ENCODE measurements around the gene IFT74. TPM values are rescaled to one million over a fixed set of nuclear protein-coding genes. Genes with fewer than 3 reads are reported as not detected.

IFT74 gene
- total RNA-seq, 1 experiment from 2014 or later = 16.2 TPM

GRCh38 chr9:27005491-27005890, 49.3 kb downstream of the IFT74 start, which contains the start of gene LRRC19:
Gene LRRC19 (minus strand): TSS chr9:27005672. CDS start chr9:26999694, 5,978 bp downstream.
- TF ChIP-seq, protein P1, sequence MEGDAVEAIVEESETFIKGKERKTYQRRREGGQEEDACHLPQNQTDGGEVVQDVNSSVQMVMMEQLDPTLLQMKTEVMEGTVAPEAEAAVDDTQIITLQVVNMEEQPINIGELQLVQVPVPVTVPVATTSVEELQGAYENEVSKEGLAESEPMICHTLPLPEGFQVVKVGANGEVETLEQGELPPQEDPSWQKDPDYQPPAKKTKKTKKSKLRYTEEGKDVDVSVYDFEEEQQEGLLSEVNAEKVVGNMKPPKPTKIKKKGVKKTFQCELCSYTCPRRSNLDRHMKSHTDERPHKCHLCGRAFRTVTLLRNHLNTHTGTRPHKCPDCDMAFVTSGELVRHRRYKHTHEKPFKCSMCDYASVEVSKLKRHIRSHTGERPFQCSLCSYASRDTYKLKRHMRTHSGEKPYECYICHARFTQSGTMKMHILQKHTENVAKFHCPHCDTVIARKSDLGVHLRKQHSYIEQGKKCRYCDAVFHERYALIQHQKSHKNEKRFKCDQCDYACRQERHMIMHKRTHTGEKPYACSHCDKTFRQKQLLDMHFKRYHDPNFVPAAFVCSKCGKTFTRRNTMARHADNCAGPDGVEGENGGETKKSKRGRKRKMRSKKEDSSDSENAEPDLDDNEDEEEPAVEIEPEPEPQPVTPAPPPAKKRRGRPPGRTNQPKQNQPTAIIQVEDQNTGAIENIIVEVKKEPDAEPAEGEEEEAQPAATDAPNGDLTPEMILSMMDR (conservative IDR thresholded peaks at IDR 0.05) = no peak
- Mint-ChIP-seq H3K27ac (peak within 1 kb of the TSS in 1 of 3 experiments; percentile 77; a peak in 2 of 7 replicates), H3K36me3 (ENCODE audit: insufficient read depth in 1 of 3, low read depth in 3 of 3) (peaks cover 0 to 4% (median 1%) of the 10 kb centered on the region in 3 experiments; a peak in 3 of 7 replicates), H3K9me3 (no peaks in the 10 kb centered on the region), H3K27me3 (ENCODE audit: low read depth) (no peaks in the 10 kb centered on the region), H3K4me1 (peaks cover 2 to 3% of the 10 kb centered on the region in 2 experiments; a peak in 3 of 4 replicates), H3K4me3 (no peak within 1 kb of the TSS)
- Histone ChIP-seq H3K27me3 (ENCODE audit: insufficient read depth, low read length) (no peaks in the 10 kb centered on the region), H2BK20ac (ENCODE audit: low read depth, low read length, poor library complexity, severe bottlenecking) (no peak within 1 kb of the TSS), H2BK5ac (ENCODE audit: insufficient read length, low read length) (no peak within 1 kb of the TSS), H4K5ac (ENCODE audit: insufficient read length, low read depth, low read length) (no peak within 1 kb of the TSS), H2AK5ac (ENCODE audit: insufficient read length, low read length) (no peak within 1 kb of the TSS), H3K27ac (ENCODE audit: insufficient read length, low read depth, low read length) (no peak within 1 kb of the TSS), H3T11ph (ENCODE audit: low read length) (no peak within 1 kb of the TSS), H2BK12ac (ENCODE audit: insufficient read length, low read depth, low read length) (no peak within 1 kb of the TSS), H2BK120ac (ENCODE audit: low read depth, low read length, poor library complexity, severe bottlenecking) (no peak within 1 kb of the TSS), H4K8ac (replicated peaks; ENCODE audit: insufficient read length, low read depth, low read length) (no peak within 1 kb of the TSS), H3K4me1 (ENCODE audit: insufficient read depth, low read length) (no peaks in the 10 kb centered on the region; the same call in 1 of the 2 replicates), H3K18ac (ENCODE audit: insufficient read length, low read depth, low read length) (no peak within 1 kb of the TSS), H4K20me1 (ENCODE audit: control insufficient read depth, insufficient read depth, insufficient read length) (no peaks in the 10 kb centered on the region), H3K9me3 (ENCODE audit: control insufficient read depth, low read depth, low read length) (no peaks in the 10 kb centered on the region), H3K9ac (ENCODE audit: extremely low read depth, insufficient read length, low read length) (no peak within 1 kb of the TSS), H3K4ac (ENCODE audit: low read depth, low read length) (no peak within 1 kb of the TSS), H2AFZ (ENCODE audit: low read length) (no peak within 1 kb of the TSS), H2BK15ac (ENCODE audit: low read depth, low read length) (no peak within 1 kb of the TSS), H3K79me1 (ENCODE audit: insufficient read depth, low read depth, low read length, poor library complexity, severe bottlenecking) (no peaks in the 10 kb centered on the region), H3K79me2 (ENCODE audit: insufficient read depth, low read length) (no peaks in the 10 kb centered on the region), H3K14ac (ENCODE audit: insufficient read depth, low read length) (no peak within 1 kb of the TSS), H3K23me2 (ENCODE audit: insufficient read length, low read depth, low read length, poor library complexity, severe bottlenecking) (no peaks in the 10 kb centered on the region), H3K4me2 (ENCODE audit: insufficient read depth, insufficient read length, low read length) (no peak within 1 kb of the TSS), H3K23ac (ENCODE audit: insufficient read length, low read depth, low read length) (no peak within 1 kb of the TSS), H3K56ac (ENCODE audit: insufficient read length, low read depth, low read length) (no peak within 1 kb of the TSS), H4K91ac (ENCODE audit: insufficient read length, low read depth, low read length) (no peak within 1 kb of the TSS)
- no CpG with 5 or more reads among the region's 3 CpGs for WGBS (ENCODE audit: extremely low coverage, insufficient read length, low lambda C conversion rate)
- DNase-seq = no peak
